Measurements from ENCODE around the gene MBD3L2. TPM values are rescaled to one million over a fixed set of nuclear protein-coding genes. Genes with fewer than 3 reads are reported as not detected.

Gene MBD3L2
- total RNA-seq, 1 experiment from 2014 or later = not detected

DNA sequence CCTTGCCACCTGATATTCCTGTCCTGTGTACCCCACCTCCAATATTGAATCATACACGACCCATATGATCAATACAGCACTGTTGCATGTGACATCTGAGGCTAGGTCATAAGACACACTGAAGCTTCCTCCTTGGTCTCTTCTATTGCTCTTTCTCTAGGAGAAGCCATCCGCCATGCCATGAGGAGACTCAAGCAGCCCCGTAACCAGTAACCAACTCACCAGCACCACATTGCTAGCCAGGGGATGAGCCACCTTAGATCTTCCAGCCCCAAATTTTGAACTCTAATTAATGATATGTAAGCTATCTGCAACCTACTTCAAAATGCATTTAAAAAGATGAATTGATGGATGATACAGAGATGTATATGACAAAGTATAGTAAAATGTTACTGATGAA, 49.0 kb downstream of the MBD3L2 start:
- no peak for TF ChIP-seq TP53 (CRISPR knock-in tag; IDR thresholded peaks at IDR 0.05)
- TF ChIP-seq, protein P1, sequence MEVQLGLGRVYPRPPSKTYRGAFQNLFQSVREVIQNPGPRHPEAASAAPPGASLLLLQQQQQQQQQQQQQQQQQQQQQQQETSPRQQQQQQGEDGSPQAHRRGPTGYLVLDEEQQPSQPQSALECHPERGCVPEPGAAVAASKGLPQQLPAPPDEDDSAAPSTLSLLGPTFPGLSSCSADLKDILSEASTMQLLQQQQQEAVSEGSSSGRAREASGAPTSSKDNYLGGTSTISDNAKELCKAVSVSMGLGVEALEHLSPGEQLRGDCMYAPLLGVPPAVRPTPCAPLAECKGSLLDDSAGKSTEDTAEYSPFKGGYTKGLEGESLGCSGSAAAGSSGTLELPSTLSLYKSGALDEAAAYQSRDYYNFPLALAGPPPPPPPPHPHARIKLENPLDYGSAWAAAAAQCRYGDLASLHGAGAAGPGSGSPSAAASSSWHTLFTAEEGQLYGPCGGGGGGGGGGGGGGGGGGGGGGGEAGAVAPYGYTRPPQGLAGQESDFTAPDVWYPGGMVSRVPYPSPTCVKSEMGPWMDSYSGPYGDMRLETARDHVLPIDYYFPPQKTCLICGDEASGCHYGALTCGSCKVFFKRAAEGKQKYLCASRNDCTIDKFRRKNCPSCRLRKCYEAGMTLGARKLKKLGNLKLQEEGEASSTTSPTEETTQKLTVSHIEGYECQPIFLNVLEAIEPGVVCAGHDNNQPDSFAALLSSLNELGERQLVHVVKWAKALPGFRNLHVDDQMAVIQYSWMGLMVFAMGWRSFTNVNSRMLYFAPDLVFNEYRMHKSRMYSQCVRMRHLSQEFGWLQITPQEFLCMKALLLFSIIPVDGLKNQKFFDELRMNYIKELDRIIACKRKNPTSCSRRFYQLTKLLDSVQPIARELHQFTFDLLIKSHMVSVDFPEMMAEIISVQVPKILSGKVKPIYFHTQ (CRISPR knock-in tag; IDR thresholded peaks at IDR 0.05) = no peak
- no peak for TF ChIP-seq RELA (CRISPR knock-in tag; IDR thresholded peaks at IDR 0.05; ENCODE audit: borderline replicate concordance)
- no peak for TF ChIP-seq SMAD3 (CRISPR knock-in tag; IDR thresholded peaks at IDR 0.05; ENCODE audit: borderline replicate concordance)
- TF ChIP-seq, protein P2, sequence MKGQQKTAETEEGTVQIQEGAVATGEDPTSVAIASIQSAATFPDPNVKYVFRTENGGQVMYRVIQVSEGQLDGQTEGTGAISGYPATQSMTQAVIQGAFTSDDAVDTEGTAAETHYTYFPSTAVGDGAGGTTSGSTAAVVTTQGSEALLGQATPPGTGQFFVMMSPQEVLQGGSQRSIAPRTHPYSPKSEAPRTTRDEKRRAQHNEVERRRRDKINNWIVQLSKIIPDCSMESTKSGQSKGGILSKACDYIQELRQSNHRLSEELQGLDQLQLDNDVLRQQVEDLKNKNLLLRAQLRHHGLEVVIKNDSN (CRISPR knock-in tag; IDR thresholded peaks at IDR 0.05) = no peak
- no peak for TF ChIP-seq ZNF219 (CRISPR knock-in tag; IDR thresholded peaks at IDR 0.05; ENCODE audit: borderline replicate concordance)
- no peak for TF ChIP-seq FOXJ3 (CRISPR knock-in tag; IDR thresholded peaks at IDR 0.05; ENCODE audit: borderline replicate concordance)
- TF ChIP-seq, protein P3, sequence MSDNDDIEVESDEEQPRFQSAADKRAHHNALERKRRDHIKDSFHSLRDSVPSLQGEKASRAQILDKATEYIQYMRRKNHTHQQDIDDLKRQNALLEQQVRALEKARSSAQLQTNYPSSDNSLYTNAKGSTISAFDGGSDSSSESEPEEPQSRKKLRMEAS (CRISPR knock-in tag; IDR thresholded peaks at IDR 0.05) = no peak
- TF ChIP-seq ESRRA (CRISPR knock-in tag; IDR thresholded peaks at IDR 0.05; ENCODE audit: borderline replicate concordance) = no peak
- no peak for TF ChIP-seq FOXK1 (CRISPR knock-in tag; IDR thresholded peaks at IDR 0.05)
- no peak for TF ChIP-seq EMX1 (CRISPR knock-in tag; IDR thresholded peaks at IDR 0.05)
- TF ChIP-seq, protein P4, sequence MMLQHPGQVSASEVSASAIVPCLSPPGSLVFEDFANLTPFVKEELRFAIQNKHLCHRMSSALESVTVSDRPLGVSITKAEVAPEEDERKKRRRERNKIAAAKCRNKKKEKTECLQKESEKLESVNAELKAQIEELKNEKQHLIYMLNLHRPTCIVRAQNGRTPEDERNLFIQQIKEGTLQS (CRISPR knock-in tag; conservative IDR thresholded peaks at IDR 0.05) = no peak
- TF ChIP-seq MYBL2 (CRISPR knock-in tag; IDR thresholded peaks at IDR 0.05) = no peak
- Mint-ChIP-seq H3K9me3 (peaks cover 33% of the 10 kb centered on the region), H3K27me3 (ENCODE audit: low read depth) (peaks cover 7% of the 10 kb centered on the region), H3K27ac (peak overlapping the region; percentile 78), H3K4me1 (peaks cover 13% of the 10 kb centered on the region), H3K4me3 (peak overlapping the region; percentile 75), H3K36me3 (peaks cover 35% of the 10 kb centered on the region)
- DNase-seq (ENCODE audit: low spot score) (no peak), ATAC-seq (no peak)
- CTCF ChIA-PET = interaction anchor here (1.4 kb wide), 1 partner anchor 470 kb away, joined by 4 read pairs; no protein-coding TSS in a partner anchor
- POLR2A ChIA-PET = interaction anchor here (0.5 to 1.8 kb wide), 2 partner anchors 243 to 255 kb away, joined by 3 to 5 read pairs; no protein-coding TSS in a partner anchor

DNA sequence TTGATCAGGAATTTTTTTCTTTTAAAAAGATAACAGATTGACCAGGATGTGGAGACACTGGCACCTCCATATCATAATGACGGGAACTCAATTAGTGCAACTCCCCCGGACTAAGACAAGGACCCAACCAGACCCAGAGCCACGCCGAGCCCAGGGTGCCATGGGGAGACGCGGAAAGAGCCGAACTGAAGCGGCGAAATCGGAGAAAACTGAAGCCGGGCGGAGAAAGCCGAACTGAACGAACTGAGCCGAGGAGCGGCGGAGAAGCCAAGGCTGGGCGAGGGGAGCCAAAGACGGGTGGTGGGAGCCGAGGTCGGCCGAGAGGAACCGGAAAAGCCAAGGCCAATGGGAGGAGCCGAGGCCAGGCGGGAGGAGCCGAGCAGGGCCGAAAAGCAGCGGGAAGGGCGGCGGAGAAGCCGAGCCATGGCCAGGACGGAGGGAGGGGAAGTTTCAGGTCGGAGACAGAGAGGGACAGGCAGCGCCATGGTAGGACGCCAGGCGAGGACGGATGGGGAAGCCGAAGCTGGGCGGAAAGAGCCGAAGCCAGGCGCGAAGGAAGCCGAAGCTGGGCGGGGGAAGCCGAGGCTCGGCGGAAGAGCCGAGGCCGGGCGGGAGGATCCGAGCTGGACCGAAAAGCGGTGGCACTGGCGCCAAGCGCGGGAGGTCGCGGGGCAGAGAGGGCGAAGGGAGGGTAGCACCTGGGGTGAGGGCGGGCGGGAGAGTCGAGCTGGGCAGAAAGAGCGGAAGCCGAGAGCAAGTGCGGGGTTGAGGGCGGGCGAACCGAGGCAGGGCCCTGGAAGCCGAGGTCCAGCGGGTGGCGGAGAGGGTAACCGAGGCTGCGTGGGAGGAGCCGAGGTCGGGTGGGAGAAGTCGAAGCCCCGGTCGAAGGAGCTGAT, 49.8 kb downstream of the MBD3L2 start:
- CTCF ChIA-PET = interaction anchor here (0.5 to 2.9 kb wide), 24 partner anchors 11 to 1767 kb away, joined by 3 to 32 read pairs (median 4); partner anchors contain the start of genes MAP2K7, TRAPPC5 and ZNF557
- peaks cover 29% of the 10 kb centered on the region for H3K9me3 Mint-ChIP-seq
- H3K27ac Mint-ChIP-seq = peak overlapping the region; percentile 78
- H3K4me3 Mint-ChIP-seq = peak overlapping the region; percentile 75
- POLR2A ChIA-PET = interaction anchor here (0.6 to 1.8 kb wide), 8 partner anchors 20 to 456 kb away, joined by 3 to 5 read pairs (median 4); no protein-coding TSS in a partner anchor
- H3K36me3 Mint-ChIP-seq = peaks cover 31% of the 10 kb centered on the region
- ATAC-seq = peak; percentile 88
- H3K4me1 Mint-ChIP-seq = peaks cover 13% of the 10 kb centered on the region
- DNase-seq (ENCODE audit: low spot score) = peak; percentile 95
- peaks cover 7% of the 10 kb centered on the region for H3K27me3 Mint-ChIP-seq (ENCODE audit: low read depth)
- TF ChIP-seq TP53 (CRISPR knock-in tag; IDR thresholded peaks at IDR 0.05) (0 out of 2 replicates have a peak, but pooled peaks have one; percentile 37), ZNF232 (CRISPR knock-in tag; IDR thresholded peaks at IDR 0.05) (peak; percentile 64; the same call in 1 of the 2 replicates), SOX15 (CRISPR knock-in tag; IDR thresholded peaks at IDR 0.05) (no peak), SP1 (CRISPR knock-in tag; conservative IDR thresholded peaks at IDR 0.05) (peak; percentile 57; the same call in 1 of the 2 replicates)
- TF ChIP-seq, protein P5, sequence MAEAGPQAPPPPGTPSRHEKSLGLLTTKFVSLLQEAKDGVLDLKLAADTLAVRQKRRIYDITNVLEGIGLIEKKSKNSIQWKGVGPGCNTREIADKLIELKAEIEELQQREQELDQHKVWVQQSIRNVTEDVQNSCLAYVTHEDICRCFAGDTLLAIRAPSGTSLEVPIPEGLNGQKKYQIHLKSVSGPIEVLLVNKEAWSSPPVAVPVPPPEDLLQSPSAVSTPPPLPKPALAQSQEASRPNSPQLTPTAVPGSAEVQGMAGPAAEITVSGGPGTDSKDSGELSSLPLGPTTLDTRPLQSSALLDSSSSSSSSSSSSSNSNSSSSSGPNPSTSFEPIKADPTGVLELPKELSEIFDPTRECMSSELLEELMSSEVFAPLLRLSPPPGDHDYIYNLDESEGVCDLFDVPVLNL (CRISPR knock-in tag; IDR thresholded peaks at IDR 0.05; ENCODE audit: borderline replicate concordance, low read depth) = 0 out of 2 replicates have a peak, but pooled peaks have one; percentile 49
- TF ChIP-seq, protein P3 (CRISPR knock-in tag; IDR thresholded peaks at IDR 0.05) = peak; percentile 27; the same call in 1 of the 2 replicates
- TF ChIP-seq, protein P6, sequence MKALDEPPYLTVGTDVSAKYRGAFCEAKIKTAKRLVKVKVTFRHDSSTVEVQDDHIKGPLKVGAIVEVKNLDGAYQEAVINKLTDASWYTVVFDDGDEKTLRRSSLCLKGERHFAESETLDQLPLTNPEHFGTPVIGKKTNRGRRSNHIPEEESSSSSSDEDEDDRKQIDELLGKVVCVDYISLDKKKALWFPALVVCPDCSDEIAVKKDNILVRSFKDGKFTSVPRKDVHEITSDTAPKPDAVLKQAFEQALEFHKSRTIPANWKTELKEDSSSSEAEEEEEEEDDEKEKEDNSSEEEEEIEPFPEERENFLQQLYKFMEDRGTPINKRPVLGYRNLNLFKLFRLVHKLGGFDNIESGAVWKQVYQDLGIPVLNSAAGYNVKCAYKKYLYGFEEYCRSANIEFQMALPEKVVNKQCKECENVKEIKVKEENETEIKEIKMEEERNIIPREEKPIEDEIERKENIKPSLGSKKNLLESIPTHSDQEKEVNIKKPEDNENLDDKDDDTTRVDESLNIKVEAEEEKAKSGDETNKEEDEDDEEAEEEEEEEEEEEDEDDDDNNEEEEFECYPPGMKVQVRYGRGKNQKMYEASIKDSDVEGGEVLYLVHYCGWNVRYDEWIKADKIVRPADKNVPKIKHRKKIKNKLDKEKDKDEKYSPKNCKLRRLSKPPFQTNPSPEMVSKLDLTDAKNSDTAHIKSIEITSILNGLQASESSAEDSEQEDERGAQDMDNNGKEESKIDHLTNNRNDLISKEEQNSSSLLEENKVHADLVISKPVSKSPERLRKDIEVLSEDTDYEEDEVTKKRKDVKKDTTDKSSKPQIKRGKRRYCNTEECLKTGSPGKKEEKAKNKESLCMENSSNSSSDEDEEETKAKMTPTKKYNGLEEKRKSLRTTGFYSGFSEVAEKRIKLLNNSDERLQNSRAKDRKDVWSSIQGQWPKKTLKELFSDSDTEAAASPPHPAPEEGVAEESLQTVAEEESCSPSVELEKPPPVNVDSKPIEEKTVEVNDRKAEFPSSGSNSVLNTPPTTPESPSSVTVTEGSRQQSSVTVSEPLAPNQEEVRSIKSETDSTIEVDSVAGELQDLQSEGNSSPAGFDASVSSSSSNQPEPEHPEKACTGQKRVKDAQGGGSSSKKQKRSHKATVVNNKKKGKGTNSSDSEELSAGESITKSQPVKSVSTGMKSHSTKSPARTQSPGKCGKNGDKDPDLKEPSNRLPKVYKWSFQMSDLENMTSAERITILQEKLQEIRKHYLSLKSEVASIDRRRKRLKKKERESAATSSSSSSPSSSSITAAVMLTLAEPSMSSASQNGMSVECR (CRISPR knock-in tag; IDR thresholded peaks at IDR 0.05; ENCODE audit: borderline replicate concordance) = peak; percentile 45; the same call in 1 of the 2 replicates
- TF ChIP-seq, protein P7, sequence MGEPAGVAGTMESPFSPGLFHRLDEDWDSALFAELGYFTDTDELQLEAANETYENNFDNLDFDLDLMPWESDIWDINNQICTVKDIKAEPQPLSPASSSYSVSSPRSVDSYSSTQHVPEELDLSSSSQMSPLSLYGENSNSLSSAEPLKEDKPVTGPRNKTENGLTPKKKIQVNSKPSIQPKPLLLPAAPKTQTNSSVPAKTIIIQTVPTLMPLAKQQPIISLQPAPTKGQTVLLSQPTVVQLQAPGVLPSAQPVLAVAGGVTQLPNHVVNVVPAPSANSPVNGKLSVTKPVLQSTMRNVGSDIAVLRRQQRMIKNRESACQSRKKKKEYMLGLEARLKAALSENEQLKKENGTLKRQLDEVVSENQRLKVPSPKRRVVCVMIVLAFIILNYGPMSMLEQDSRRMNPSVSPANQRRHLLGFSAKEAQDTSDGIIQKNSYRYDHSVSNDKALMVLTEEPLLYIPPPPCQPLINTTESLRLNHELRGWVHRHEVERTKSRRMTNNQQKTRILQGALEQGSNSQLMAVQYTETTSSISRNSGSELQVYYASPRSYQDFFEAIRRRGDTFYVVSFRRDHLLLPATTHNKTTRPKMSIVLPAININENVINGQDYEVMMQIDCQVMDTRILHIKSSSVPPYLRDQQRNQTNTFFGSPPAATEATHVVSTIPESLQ (CRISPR knock-in tag; IDR thresholded peaks at IDR 0.05) = no peak
